Progenitor cell of endocrine pancreas (in vitro differentiated cells): ENCODE measurements around the gene GPR176. TPM values are rescaled to one million over a fixed set of nuclear protein-coding genes. Genes with fewer than 3 reads are reported as not detected.

Experiments
- DNase-seq: peaks from one replicate; pipeline ENCODE4 v3.0.0; 2021; ENCODE audit warnings: low spot score; ENCODE audit not compliant: unreplicated experiment
- H3K27ac Mint-ChIP-seq: 2 replicates; pipeline ENCODE4 v1.8.0; 2021; ENCODE audit warnings: mild to moderate bottlenecking, moderate library complexity, mixed read lengths
- H3K27me3 Mint-ChIP-seq: 2 replicates; pipeline ENCODE4 v1.8.0; 2021; ENCODE audit warnings: mixed read lengths
- H3K36me3 Mint-ChIP-seq: 2 replicates; pipeline ENCODE4 v1.8.0; 2022; ENCODE audit warnings: mixed read lengths; ENCODE audit not compliant: insufficient read depth
- H3K4me1 Mint-ChIP-seq: 2 replicates; pipeline ENCODE4 v1.8.0; 2021; ENCODE audit warnings: low read depth, mixed read lengths
- H3K4me3 Mint-ChIP-seq: 2 replicates; pipeline ENCODE4 v1.8.0; 2021; ENCODE audit warnings: low read depth, mild to moderate bottlenecking, moderate library complexity, mixed read lengths
- H3K9me3 Mint-ChIP-seq: 2 replicates; pipeline ENCODE4 v1.8.0; 2021; ENCODE audit warnings: low read depth, mixed read lengths
- CTCF ChIP-seq: fragments of 200-600 bp; sonication (generic); IDR thresholded peaks from one replicate; pipeline ENCODE4 v1.5.0; 2021; ENCODE audit warnings: antibody characterized with exemption, mild to moderate bottlenecking; ENCODE audit not compliant: unreplicated experiment
- total RNA-seq: library from RNA; stranded (reverse); gene quantifications from 2 replicates; pipeline ENCODE4 v1.2.1, GENCODE V29; 2021

The GPR176 gene
- total RNA-seq, 1 donor from 2014 or later = 1.0 TPM

- Mint-ChIP-seq H3K27me3 (no peaks in the 10 kb centered on the region), H3K9me3 (no peaks in the 10 kb centered on the region), H3K36me3 (peaks cover 29% of the 10 kb centered on the region), H3K4me3 (no peak overlapping the region), H3K27ac (no peak overlapping the region), H3K4me1 (peaks cover 7% of the 10 kb centered on the region)
- DNase-seq = no peak
- TF ChIP-seq CTCF = no peak
Measured at GRCh38 chr15:39942753-39943150, 22.7 kb upstream of the GPR176 start.

GRCh38 chr15:39942101-39942752, 22.2 kb upstream of the GPR176 start:
- TF ChIP-seq CTCF = no peak
- H3K36me3 Mint-ChIP-seq = peaks cover 29% of the 10 kb centered on the region
- DNase-seq = no peak
- H3K4me1 Mint-ChIP-seq = peaks cover 5% of the 10 kb centered on the region
- no peak overlapping the region for H3K27ac Mint-ChIP-seq
- no peaks in the 10 kb centered on the region for H3K27me3 Mint-ChIP-seq
- no peaks in the 10 kb centered on the region for H3K9me3 Mint-ChIP-seq
- H3K4me3 Mint-ChIP-seq = no peak overlapping the region

GRCh38 chr15:39939487-39940452, 19.7 kb upstream of the GPR176 start:
- H3K4me3 Mint-ChIP-seq = no peak overlapping the region
- peaks cover 9% of the 10 kb centered on the region for H3K4me1 Mint-ChIP-seq
- H3K9me3 Mint-ChIP-seq = no peaks in the 10 kb centered on the region
- no peak overlapping the region for H3K27ac Mint-ChIP-seq
- DNase-seq = no peak
- no peak for TF ChIP-seq CTCF
- H3K36me3 Mint-ChIP-seq = peaks cover 15% of the 10 kb centered on the region
- H3K27me3 Mint-ChIP-seq = no peaks in the 10 kb centered on the region

DNA sequence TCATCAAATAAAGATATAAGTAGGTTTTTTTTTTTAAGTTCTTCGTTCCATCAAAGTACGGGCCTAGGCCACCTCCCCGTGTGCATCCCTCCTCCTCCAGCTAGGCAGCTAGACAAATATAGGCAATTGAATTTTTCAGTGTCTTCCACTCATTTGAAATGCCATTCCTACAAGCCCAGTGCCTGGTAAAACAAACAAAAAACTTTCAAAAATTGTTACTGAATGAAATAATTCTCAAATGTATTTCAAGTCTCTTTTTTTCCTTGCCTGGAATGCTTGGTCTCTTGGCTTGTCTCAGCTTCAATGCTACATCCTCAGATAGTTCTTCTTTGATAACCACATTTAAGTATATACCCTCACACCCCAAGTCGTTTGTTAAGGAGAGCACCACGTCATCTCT, 17.6 kb upstream of the GPR176 start:
- no peak overlapping the region for H3K4me3 Mint-ChIP-seq
- peaks cover 13% of the 10 kb centered on the region for H3K4me1 Mint-ChIP-seq
- H3K27me3 Mint-ChIP-seq = no peaks in the 10 kb centered on the region
- no peak overlapping the region for H3K27ac Mint-ChIP-seq
- DNase-seq = no peak
- H3K36me3 Mint-ChIP-seq = peaks cover 4% of the 10 kb centered on the region
- no peaks in the 10 kb centered on the region for H3K9me3 Mint-ChIP-seq
- no peak for TF ChIP-seq CTCF

DNA sequence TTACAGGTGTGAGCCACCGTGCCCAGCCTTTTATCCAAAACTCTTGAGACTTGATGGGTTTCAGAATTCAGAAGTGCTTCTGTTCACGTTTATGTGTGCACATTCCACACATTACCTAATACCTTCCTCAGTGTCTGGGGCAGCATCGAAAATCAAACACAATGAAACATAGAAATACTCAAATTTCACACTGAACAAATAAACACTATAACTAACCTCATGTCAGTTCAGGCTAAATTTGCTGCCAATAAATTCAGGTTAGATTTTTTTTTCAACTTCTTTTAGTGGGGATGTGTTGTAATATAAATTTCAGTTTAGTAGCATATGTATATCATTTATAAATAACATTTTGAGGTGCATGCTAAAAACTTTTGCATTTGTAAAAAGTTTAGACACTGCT, 16.6 kb upstream of the GPR176 start:
- no peak overlapping the region for H3K27ac Mint-ChIP-seq
- peaks cover 13% of the 10 kb centered on the region for H3K4me1 Mint-ChIP-seq

More for the DNA sequence above, 16.6 kb upstream of the GPR176 start:
- Mint-ChIP-seq H3K4me3 (no peak overlapping the region), H3K36me3 (peaks cover 2% of the 10 kb centered on the region), H3K9me3 (no peaks in the 10 kb centered on the region), H3K27me3 (no peaks in the 10 kb centered on the region)
- DNase-seq = no peak
- TF ChIP-seq CTCF = no peak
